ENCODE results near the gene TMEM86A.
"Not testable (repeated sequence)": the region's sequence is repeated elsewhere in the genome, so short reads cannot be mapped to it uniquely, and the experiment has no call there.

TMEM86A gene

GRCh38 chr11:18698341-18699268 is at the start of gene TMEM86A:
Gene TMEM86A (plus strand): TSS chr11:18698779. CDS start chr11:18698887, 108 bp downstream.
- DNase-seq = peak; percentile 97

GRCh38 chr11:18650353-18650752 is 48.2 kb upstream of the TMEM86A start:
- DNase-seq = no peak

DNA sequence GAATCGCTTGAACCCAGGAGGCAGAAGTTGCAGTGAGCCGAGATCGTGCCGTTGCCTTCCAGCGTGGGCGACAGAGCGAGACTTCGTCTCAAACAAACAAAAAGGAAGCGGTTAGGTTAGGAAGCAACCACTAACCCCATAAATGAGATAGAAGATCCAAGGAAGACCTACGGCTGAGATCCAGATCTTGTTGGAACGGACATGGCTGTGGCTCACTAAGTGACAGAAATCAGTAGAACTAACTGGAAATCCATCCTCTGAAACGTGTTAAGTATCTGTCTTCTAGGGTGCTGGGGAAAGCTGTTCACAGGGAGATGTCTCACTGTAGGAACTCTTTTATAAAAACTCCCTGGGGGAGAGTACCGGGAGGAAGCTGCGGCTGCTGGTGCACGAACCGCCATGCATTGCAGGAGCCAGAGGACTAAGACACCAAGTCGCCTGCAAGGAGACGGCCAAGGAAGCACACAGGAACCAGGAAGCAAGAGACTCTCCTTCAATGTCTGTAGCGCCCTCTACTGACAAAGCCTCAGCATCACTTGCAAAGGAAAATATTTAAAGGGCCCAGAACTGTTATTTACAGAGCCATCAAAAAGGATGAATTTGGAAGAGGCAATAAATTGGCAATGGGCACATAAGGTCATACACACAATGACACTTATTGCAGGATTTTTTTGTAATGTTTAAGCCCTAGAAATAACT is 47.6 kb upstream of the TMEM86A start:
- DNase-seq = no peak

- no peak for DNase-seq
Observed at GRCh38 chr11:18657673-18658072, 40.9 kb upstream of the TMEM86A start.

GRCh38 chr11:18665353-18665872 is 33.2 kb upstream of the TMEM86A start:
- DNase-seq = not testable (repeated sequence)

GRCh38 chr11:18668131-18668530 is 30.4 kb upstream of the TMEM86A start:
- no peak for DNase-seq

DNA sequence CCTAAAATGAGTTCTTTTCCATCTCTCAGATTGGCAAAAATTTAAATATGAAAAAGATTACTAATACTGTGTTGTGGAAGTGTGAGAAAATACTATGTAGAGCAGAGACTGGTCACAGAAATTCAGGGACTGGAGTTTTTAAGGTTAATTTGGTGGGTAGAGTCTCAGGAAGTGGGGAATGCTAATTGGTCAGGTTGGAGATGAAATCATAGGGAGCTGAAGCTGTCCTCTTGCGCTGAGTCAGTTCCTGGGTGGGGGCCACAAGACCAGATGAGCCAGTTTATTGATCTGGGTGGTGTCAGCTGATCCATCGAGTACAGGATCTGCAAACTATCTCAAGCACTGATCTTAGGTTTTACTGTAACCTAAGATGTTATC is 29.4 kb upstream of the TMEM86A start:
- DNase-seq = no peak

DNA sequence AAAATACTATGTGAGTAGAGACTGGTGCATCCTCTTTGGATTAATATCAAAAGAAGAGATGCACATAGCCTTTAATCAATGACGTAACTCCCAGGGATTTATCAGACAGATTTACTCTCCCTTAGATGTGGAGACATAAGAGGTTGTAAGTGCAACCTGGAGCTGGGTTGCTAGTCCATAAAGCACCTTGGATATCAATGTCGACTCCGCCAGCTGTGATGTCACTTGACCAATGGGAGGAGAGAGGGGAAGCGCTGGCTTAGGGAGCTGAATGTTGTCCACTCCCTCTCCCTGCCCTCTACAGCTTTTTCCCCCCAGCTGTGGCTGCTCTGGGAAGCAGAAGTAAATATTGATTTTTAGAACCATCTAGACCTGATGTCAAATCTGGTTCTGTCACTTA is 28.9 kb upstream of the TMEM86A start:
- DNase-seq = no peak

DNA sequence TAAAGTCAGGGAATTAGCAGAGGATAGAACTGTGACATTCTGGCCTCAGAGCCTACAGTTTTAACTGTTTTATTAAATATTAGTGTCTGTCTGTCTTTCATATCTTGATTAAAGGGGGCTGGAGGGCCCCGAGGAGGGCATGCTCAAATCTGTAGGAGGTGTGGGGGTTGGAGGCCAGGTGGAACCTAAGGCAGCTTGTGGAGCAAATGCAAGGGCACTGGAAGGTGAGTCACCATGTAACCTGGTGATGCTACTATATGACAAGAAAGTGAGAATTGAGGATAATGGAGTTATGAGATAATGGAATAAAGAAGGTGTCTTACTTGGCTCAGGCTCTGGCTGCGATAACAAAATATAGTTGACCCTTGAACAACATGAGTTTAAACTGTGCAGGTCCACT is 27.3 kb upstream of the TMEM86A start:
- DNase-seq = no peak

- not testable (repeated sequence) for DNase-seq
Observed at GRCh38 chr11:18672209-18672608, 26.4 kb upstream of the TMEM86A start.

DNA sequence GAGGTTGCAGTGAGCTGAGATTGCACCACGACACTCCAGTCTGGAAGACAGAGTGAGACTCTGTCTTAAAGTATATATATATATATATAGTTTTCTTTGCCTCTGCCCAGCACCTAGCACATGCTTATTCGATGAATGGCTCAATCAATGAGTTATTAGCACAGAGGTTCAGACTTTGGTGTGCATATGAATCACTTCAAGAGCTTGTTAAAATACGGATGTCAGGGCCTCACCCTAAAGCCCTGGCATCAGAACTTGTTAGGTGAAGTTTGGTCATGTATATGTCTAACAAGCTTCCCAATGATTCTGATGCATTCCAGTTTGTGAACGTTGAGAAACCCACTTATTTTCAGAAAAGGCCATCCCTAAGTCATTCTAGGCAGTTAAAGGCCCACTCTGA is 21.8 kb upstream of the TMEM86A start:
- no peak for DNase-seq

DNA sequence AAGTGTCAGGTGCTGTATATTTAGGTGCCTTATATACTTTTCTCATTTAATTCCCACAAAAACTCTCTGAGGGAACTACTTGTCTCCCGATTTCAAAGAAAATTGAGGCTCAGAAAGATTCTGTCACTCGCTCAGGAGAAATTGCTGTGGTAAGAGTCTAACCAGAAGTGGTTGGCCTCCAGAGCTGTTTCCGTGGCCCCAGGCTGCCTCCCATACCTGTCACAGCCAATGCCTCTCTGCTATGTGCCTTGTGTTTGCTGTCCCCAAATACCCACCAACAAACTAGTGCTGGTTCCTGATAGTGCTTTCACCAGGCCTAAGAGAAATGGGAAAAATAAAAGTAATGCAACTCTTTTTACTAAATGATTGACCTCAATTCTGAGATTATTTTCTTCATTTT is 21.0 kb upstream of the TMEM86A start:
- no peak for DNase-seq

DNA sequence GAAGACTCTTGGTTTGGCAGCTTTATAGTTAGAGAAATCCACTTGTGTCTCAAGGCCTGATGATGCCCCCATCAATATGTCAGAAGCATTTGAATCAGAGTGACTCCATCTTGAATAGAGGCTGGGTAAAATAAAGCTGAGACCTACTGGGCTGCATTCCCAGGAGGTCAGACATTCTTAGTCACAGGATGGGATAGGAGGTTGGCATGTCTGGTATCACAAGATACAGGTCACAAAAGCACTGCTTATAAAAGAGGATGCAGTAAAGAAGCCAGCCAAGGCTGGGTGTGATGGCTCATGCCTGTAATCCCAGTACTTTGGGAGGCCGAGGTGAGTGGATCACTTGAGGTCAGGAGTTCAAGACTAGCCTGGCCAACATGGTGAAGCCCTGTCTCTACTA is 16.6 kb upstream of the TMEM86A start:
- not testable (repeated sequence) for DNase-seq

DNA sequence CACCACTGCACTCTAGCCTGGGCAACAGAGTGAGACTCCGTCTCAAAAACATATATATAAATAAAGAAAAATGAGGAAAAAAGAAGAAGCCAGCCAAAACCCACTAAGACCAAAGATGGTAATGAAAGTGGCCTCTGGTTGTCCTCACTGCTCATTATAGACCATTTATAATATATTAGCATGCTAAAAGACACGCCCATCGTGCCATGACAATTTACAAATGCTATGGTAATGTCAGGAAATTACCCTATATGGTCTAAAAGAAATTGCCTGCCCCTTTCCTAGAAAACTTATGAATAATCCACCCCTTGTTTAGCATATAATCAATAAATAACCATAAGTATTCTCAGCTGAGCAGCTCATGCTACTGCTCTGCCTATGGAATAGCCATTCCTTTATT is 16.1 kb upstream of the TMEM86A start:
- DNase-seq = no peak

GRCh38 chr11:18684267-18684666 is 14.3 kb upstream of the TMEM86A start:
- DNase-seq = no peak

GRCh38 chr11:18691467-18692140 is 7.0 kb upstream of the TMEM86A start:
- DNase-seq = not testable (repeated sequence)

- DNase-seq = no peak
Observed at GRCh38 chr11:18692941-18693760, 5.4 kb upstream of the TMEM86A start.

DNA sequence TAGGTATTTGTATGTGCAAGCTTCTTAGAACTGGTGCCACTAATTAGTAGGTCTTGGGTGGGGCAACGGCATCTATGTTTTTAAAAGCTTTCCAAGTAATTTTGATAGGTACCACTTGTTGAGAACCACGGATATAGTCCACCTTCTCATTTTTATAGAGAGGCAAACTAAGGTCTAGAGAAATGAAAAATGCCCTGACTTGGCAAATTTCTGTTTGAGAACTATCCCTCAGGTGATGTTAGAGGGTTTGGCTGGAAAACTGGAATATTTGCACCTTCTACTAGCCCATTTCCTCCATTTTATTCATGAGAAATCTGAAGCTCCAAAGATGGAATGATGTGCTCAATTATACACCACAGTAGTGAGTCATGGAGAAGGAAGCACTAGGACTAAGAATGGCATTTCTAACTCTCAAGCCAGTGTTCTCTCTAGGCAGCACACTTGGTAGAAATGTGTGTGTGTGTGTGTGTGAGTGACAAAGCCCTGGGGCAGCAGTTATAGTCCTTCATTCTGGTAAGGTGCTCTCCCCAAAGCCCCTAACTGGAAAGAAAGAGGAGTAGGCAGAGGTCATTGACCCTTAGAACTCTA is 1.8 kb upstream of the TMEM86A start:
- no peak for DNase-seq

- no peak for DNase-seq
Observed at GRCh38 chr11:18697576-18697975, 1.0 kb upstream of the TMEM86A start.

DNA sequence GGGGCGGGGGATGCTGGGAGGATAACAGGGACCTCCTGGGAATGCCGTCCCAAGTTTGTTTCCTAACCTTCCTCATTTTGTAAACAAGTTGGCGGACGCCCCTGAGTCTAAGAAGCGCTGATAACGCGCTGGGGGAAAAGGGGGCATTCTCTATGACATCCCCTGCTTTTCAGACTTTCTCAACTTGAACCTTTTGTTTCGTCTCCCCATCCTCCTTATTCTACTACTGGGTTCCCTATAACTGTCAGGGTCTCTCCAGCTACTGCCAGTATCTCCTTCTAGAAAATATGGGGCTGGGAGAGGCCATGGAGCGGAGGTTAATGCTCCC is 654 bp downstream of the TMEM86A start:
- DNase-seq = peak; percentile 53

GRCh38 chr11:18699848-18700261 is 1.3 kb downstream of the TMEM86A start:
- DNase-seq = peak; percentile 17

GRCh38 chr11:18700375-18700774 is 1.8 kb downstream of the TMEM86A start:
- no peak for DNase-seq

Measured in retina (tissue), 1 donor.